OCI-LY7 (cell line): ENCODE data around the gene ASIC2. TPM values are rescaled to one million over a fixed set of nuclear protein-coding genes. Genes with fewer than 3 reads are reported as not detected.

Experiments used
- BruUV-seq: library from RNA; stranded (reverse); fragments of 400-500 nt; replicated peaks from 2 replicates; lab custom pipeline; 2021; lab: Mats Ljungman, UMichigan
- CTCF ChIA-PET: fragments of 300-600 bp; sonication (Branson Sonifier 250); formaldehyde crosslinking; loops from one replicate; lab custom pipeline; 2022; ENCODE audit warnings: antibody characterized with exemption; ENCODE audit not compliant: unreplicated experiment; lab: Charles Lee
- POLR2A ChIA-PET: fragments of 300-600 bp; sonication (Branson Sonifier 250); formaldehyde crosslinking; loops from one replicate; lab custom pipeline; 2022; ENCODE audit warnings: antibody characterized with exemption; lab: Charles Lee
- DNase-seq: peaks from one replicate; pipeline ENCODE4 v3.0.0-alpha.2; 2015; ENCODE audit warnings: low spot score
- H2AFZ ChIP-seq: fragments of 200-600 bp; sonication (generic), shearing (Covaris generic); 2 replicates; pipeline ENCODE4 v1.6.1; 2014; ENCODE audit warnings: mild to moderate bottlenecking, antibody characterized with exemption, low read length, moderate library complexity
- H3K27ac ChIP-seq: fragments of 200-600 bp; sonication (generic); 2 replicates; pipeline ENCODE4 v1.5.1; 2014; ENCODE audit warnings: mixed run types, low read depth, mild to moderate bottlenecking, moderate library complexity, low read length, inconsistent platforms; ENCODE audit not compliant: poor library complexity, severe bottlenecking
- H3K36me3 ChIP-seq: fragments of 200-600 bp; sonication (generic); 2 replicates; pipeline ENCODE4 v1.6.1; 2014; ENCODE audit warnings: mild to moderate bottlenecking, antibody characterized with exemption, low read length, moderate library complexity, mixed read lengths; ENCODE audit not compliant: insufficient read depth
- H3K4me1 ChIP-seq: fragments of 200-600 bp; sonication (generic); 2 replicates; pipeline ENCODE4 v1.5.1; 2014; ENCODE audit warnings: mild to moderate bottlenecking, low read length; ENCODE audit not compliant: insufficient read depth, poor library complexity, severe bottlenecking
- H3K4me2 ChIP-seq: fragments of 200-600 bp; sonication (generic); 2 replicates; pipeline ENCODE4 v1.6.1; 2014; ENCODE audit warnings: mild to moderate bottlenecking, low read length
- H3K4me3 ChIP-seq: fragments of 200-600 bp; sonication (generic); 2 replicates; pipeline ENCODE4 v1.5.1; 2014; ENCODE audit warnings: mild to moderate bottlenecking, low read depth, low read length; ENCODE audit not compliant: poor library complexity, severe bottlenecking
- H3K79me2 ChIP-seq: fragments of 200-600 bp; sonication (generic); 2 replicates; pipeline ENCODE4 v1.6.1; 2016; ENCODE audit warnings: low read depth, mild to moderate bottlenecking, low read length, moderate library complexity, mixed read lengths; ENCODE audit not compliant: insufficient read depth
- H3K9me2 ChIP-seq: fragments of 200-600 bp; sonication (generic); 2 replicates; pipeline ENCODE4 v1.6.1; 2016; ENCODE audit warnings: mild to moderate bottlenecking, low read length, mixed read lengths; ENCODE audit not compliant: insufficient read depth
- H3K9me3 ChIP-seq: fragments of 200-600 bp; sonication (generic); 2 replicates; pipeline ENCODE4 v1.6.1; 2014; ENCODE audit warnings: mild to moderate bottlenecking, mixed run types, low read length, mixed read lengths
- H4K20me1 ChIP-seq: fragments of 200-600 bp; sonication (generic); 2 replicates; pipeline ENCODE4 v1.6.1; 2014; ENCODE audit warnings: mild to moderate bottlenecking, antibody characterized with exemption, low read length, moderate library complexity, mixed read lengths; ENCODE audit not compliant: insufficient read depth
- EZH2phosphoT487 ChIP-seq: fragments of 200-600 bp; sonication (generic); IDR thresholded peaks from 2 replicates; pipeline ENCODE4 v1.6.1; 2018; ENCODE audit warnings: low read depth, borderline replicate concordance, mild to moderate bottlenecking, mixed run types, antibody characterized with exemption, low read length, moderate library complexity, mixed read lengths
- intact Hi-C: fragments of 100-400 bp; cut with micrococcal nuclease; formaldehyde crosslinking; loops from one replicate; pipeline ENCODE4 v1.10.0; 2022; ENCODE audit not compliant: unreplicated experiment
- total RNA-seq, 2 experiments: library from RNA; depleted of rRNA in 1 of 2; stranded (reverse); fragments of >200 nt in 1 of 2; shearing (Covaris generic) in 1 of 2; gene quantifications; 2 replicates each; pipeline ENCODE4 v1.2.3, GENCODE V29; 2014 to 2022
- TF ChIP-seq, protein P1 (sequence below): fragments of 200-600 bp; sonication (generic); conservative IDR thresholded peaks from 2 replicates; pipeline ENCODE4 v1.5.1; 2014; ENCODE audit warnings: mild to moderate bottlenecking, antibody characterized with exemption, low read length, moderate library complexity, mixed read lengths

Gene ASIC2
- total RNA-seq, 2 experiments from 2014 or later = not detected

DNA sequence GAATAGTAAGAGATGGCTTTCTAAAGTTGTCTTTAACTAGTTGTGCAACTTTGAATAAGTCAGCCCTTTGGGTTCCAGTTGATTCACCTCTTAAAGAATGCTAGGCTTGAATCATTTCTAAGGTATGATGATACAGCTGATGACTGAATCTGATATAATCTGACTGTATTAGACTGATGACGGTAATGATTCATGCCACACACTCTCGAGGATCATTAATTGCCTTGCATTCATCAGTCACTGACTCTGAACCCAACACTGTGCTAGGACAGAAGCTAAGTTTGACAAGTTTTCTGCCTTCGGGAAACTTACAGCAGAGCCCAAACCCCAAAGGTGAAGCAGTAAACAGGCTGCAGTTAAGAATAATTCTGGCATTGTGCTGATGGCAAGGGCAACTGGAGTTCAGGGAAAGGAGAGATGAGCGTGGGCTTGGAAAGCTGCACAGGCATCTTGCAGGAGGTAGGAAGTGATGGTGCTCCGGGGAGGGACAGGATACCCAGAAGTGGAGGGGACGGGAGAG is 25.8 kb downstream of the ASIC2 start:
- no peaks in the 10 kb centered on the region for H3K9me2 ChIP-seq
- H2AFZ ChIP-seq = no peak overlapping the region
- intact Hi-C loops = no loop called here
- POLR2A ChIA-PET = no interaction called here
- H4K20me1 ChIP-seq = no peaks in the 10 kb centered on the region
- TF ChIP-seq EZH2phosphoT487 = no peak
- TF ChIP-seq, protein P1, sequence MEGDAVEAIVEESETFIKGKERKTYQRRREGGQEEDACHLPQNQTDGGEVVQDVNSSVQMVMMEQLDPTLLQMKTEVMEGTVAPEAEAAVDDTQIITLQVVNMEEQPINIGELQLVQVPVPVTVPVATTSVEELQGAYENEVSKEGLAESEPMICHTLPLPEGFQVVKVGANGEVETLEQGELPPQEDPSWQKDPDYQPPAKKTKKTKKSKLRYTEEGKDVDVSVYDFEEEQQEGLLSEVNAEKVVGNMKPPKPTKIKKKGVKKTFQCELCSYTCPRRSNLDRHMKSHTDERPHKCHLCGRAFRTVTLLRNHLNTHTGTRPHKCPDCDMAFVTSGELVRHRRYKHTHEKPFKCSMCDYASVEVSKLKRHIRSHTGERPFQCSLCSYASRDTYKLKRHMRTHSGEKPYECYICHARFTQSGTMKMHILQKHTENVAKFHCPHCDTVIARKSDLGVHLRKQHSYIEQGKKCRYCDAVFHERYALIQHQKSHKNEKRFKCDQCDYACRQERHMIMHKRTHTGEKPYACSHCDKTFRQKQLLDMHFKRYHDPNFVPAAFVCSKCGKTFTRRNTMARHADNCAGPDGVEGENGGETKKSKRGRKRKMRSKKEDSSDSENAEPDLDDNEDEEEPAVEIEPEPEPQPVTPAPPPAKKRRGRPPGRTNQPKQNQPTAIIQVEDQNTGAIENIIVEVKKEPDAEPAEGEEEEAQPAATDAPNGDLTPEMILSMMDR = no peak
- no peak overlapping the region for H3K4me2 ChIP-seq
- no peaks in the 10 kb centered on the region for H3K4me1 ChIP-seq
- H3K27ac ChIP-seq = no peak overlapping the region
- no peaks in the 10 kb centered on the region for H3K36me3 ChIP-seq
- CTCF ChIA-PET = interaction anchor here (0.6 kb wide), 1 partner anchor 319 kb away, joined by 6 read pairs; no protein-coding TSS in a partner anchor
- no peak overlapping the region for H3K4me3 ChIP-seq
- no TSS peak for BruUV-seq
- DNase-seq = no peak
- no peaks in the 10 kb centered on the region for H3K79me2 ChIP-seq
- H3K9me3 ChIP-seq = no peaks in the 10 kb centered on the region

DNA sequence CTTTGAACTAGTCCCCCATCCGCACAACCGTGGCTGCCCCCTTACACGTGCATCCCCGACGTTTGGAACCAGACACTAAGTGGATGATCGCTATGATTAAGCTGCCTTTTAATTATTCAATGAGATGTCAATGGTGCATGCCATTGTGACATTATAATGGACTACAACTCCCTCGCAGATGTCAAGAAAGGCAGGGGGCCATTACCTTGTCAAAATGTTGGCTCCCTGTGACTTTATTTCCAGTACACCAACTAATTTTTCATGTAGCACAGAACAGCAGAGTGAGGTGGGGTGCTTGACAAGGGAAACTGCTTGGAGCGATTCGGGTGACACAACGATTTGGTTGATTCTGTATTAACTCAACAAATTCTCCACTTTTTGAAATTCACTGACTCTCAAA is 26.5 kb downstream of the ASIC2 start:
- no peaks in the 10 kb centered on the region for H4K20me1 ChIP-seq
- no peaks in the 10 kb centered on the region for H3K36me3 ChIP-seq
- no peaks in the 10 kb centered on the region for H3K9me3 ChIP-seq
- H3K4me2 ChIP-seq = no peak overlapping the region
- BruUV-seq = no TSS peak
- H3K79me2 ChIP-seq = no peaks in the 10 kb centered on the region
- ChIA-PET POLR2A (no interaction called here), CTCF (interaction anchor here (0.6 kb wide), 1 partner anchor 318 kb away, joined by 6 read pairs; no protein-coding TSS in a partner anchor)
- DNase-seq = no peak
- no peak overlapping the region for H3K27ac ChIP-seq
- no peak overlapping the region for H3K4me3 ChIP-seq
- H3K9me2 ChIP-seq = no peaks in the 10 kb centered on the region
- intact Hi-C loops = no loop called here
- TF ChIP-seq, protein P1 = no peak
- no peak for TF ChIP-seq EZH2phosphoT487
- no peaks in the 10 kb centered on the region for H3K4me1 ChIP-seq
- H2AFZ ChIP-seq = no peak overlapping the region

DNA sequence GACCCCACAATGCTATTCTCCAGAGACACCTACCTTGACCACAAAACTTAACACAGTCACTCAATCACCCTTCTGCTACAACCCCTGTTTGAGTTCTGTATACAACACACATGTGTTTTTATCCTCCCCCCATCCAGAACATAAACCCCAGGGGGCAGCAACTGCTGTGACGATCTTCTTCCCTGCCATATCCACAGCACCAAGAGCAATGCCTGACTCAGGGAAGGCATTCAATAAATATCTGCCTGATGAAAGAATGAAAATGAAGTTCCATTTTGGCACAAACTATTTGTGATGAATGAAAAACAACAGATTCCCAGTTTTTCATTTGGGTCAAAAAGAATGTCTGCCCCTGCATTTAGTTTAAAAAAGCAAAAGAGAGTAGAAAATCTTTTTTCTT is 27.0 kb downstream of the ASIC2 start:
- DNase-seq = no peak
- no peaks in the 10 kb centered on the region for H3K4me1 ChIP-seq
- no peak for TF ChIP-seq EZH2phosphoT487
- TF ChIP-seq, protein P1 = no peak
- BruUV-seq = no TSS peak
- H3K4me2 ChIP-seq = no peak overlapping the region
- H3K27ac ChIP-seq = no peak overlapping the region
- intact Hi-C loops = no loop called here
- ChIA-PET CTCF (no interaction called here), POLR2A (no interaction called here)
- H2AFZ ChIP-seq = no peak overlapping the region
- H3K9me3 ChIP-seq = no peaks in the 10 kb centered on the region
- no peaks in the 10 kb centered on the region for H4K20me1 ChIP-seq
- no peak overlapping the region for H3K4me3 ChIP-seq
- H3K36me3 ChIP-seq = no peaks in the 10 kb centered on the region
- H3K9me2 ChIP-seq = no peaks in the 10 kb centered on the region
- no peaks in the 10 kb centered on the region for H3K79me2 ChIP-seq
